Measurements from ENCODE around the gene CACTIN. TPM values are rescaled to one million over a fixed set of nuclear protein-coding genes. Genes with fewer than 3 reads are reported as not detected.

CACTIN gene
- total RNA-seq, 1 donor: 12.2 TPM

GRCh38 chr19:3605770-3606169 lies 20.8 kb downstream of the CACTIN start:
- Histone ChIP-seq H3K4me3 (ENCODE audit: low read length) (peak overlapping the region; percentile 26), H3K4me1 (ENCODE audit: insufficient read depth, low read length) (peaks cover 30% of the 10 kb centered on the region), H3K9me3 (ENCODE audit: low read depth, low read length) (no peaks in the 10 kb centered on the region), H3K27me3 (ENCODE audit: insufficient read depth, low read length) (peaks cover 12% of the 10 kb centered on the region)

- Histone ChIP-seq H3K4me3 (ENCODE audit: low read length) (no peak overlapping the region), H3K27me3 (ENCODE audit: insufficient read depth, low read length) (peaks cover 12% of the 10 kb centered on the region)
Observed at GRCh38 chr19:3605361-3605760, 21.2 kb downstream of the CACTIN start.

GRCh38 chr19:3604987-3605343 lies 21.6 kb downstream of the CACTIN start:
- H3K4me1 ChIP-seq (ENCODE audit: insufficient read depth, low read length): peaks cover 30% of the 10 kb centered on the region
- H3K9me3 ChIP-seq (ENCODE audit: low read depth, low read length): no peaks in the 10 kb centered on the region
- no peak overlapping the region for H3K4me3 ChIP-seq (ENCODE audit: low read length)
- peaks cover 12% of the 10 kb centered on the region for H3K27me3 ChIP-seq (ENCODE audit: insufficient read depth, low read length)

More at GRCh38 chr19:3605361-3605760, 21.2 kb downstream of the CACTIN start:
- Histone ChIP-seq H3K4me1 (ENCODE audit: insufficient read depth, low read length) (peaks cover 30% of the 10 kb centered on the region), H3K9me3 (ENCODE audit: low read depth, low read length) (no peaks in the 10 kb centered on the region)

GRCh38 chr19:3604227-3604986 lies 22.2 kb downstream of the CACTIN start:
- Histone ChIP-seq H3K4me3 (ENCODE audit: low read length) (no peak overlapping the region), H3K4me1 (ENCODE audit: insufficient read depth, low read length) (peaks cover 30% of the 10 kb centered on the region), H3K27me3 (ENCODE audit: insufficient read depth, low read length) (peaks cover 12% of the 10 kb centered on the region), H3K9me3 (ENCODE audit: low read depth, low read length) (no peaks in the 10 kb centered on the region)

GRCh38 chr19:3603121-3603811 lies 23.3 kb downstream of the CACTIN start:
- H3K4me3 ChIP-seq (ENCODE audit: low read length): no peak overlapping the region
- no peaks in the 10 kb centered on the region for H3K9me3 ChIP-seq (ENCODE audit: low read depth, low read length)
- peaks cover 12% of the 10 kb centered on the region for H3K27me3 ChIP-seq (ENCODE audit: insufficient read depth, low read length)
- peaks cover 30% of the 10 kb centered on the region for H3K4me1 ChIP-seq (ENCODE audit: insufficient read depth, low read length)

GRCh38 chr19:3601021-3601420 lies 25.6 kb downstream of the CACTIN start:
- no peaks in the 10 kb centered on the region for H3K9me3 ChIP-seq (ENCODE audit: low read depth, low read length)
- H3K4me1 ChIP-seq (ENCODE audit: insufficient read depth, low read length): peaks cover 15% of the 10 kb centered on the region
- peaks cover 9% of the 10 kb centered on the region for H3K27me3 ChIP-seq (ENCODE audit: insufficient read depth, low read length)
- H3K4me3 ChIP-seq (ENCODE audit: low read length): no peak overlapping the region

DNA sequence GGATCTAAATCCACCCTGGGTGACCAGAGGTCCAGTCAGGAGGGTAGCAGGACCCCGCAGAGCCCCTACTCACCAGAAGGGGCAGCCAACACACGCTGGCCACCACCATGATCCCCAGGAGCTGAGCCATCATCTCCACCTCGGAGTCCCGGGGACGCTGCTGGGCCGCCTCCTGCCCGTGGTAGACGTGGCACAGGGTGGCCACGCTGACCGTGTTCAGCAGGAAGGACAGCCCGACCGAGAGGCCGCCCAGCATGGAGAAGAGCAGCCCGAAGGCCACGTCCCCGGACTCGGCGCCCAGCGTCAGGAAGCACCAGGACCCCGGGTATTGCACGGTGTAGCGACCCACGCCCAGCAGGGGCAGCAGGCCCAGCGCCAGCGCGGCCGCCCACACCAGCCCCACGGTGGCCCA lies 26.8 kb downstream of the CACTIN start:
- H3K4me3 ChIP-seq (ENCODE audit: low read length): no peak overlapping the region
- H3K4me1 ChIP-seq (ENCODE audit: insufficient read depth, low read length): peaks cover 4% of the 10 kb centered on the region
- H3K9me3 ChIP-seq (ENCODE audit: low read depth, low read length): no peaks in the 10 kb centered on the region
- H3K27me3 ChIP-seq (ENCODE audit: insufficient read depth, low read length): no peaks in the 10 kb centered on the region

DNA sequence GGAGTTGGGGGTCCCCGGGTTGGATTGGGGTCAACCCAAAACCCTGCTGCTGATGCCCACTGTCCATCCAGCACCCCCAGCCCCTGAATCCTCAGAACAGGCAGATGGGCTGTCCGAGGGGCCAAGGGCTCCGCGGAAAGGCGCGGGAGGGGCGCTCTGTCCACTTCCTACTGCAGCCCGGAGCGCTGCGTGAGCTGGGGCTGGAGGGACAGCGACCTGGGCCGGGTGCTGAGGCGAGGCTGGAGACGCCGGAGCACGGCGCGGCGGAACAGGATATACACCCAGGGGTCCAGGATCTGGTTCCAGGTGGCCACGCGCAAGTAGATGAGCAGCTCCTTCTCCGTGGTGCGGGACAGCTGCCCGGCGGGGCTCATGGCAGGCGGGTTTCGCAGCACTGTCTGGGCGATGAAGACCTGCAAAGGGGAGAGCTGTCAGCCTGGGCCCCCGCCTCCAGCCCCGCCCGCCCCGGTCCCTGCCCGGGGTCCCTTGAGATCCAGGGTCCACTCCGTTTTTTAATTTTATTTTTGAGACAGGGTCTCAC lies 31.0 kb downstream of the CACTIN start:
- no peaks in the 10 kb centered on the region for H3K27me3 ChIP-seq (ENCODE audit: insufficient read depth, low read length)
- no peaks in the 10 kb centered on the region for H3K9me3 ChIP-seq (ENCODE audit: low read depth, low read length)
- H3K4me1 ChIP-seq (ENCODE audit: insufficient read depth, low read length): no peaks in the 10 kb centered on the region
- no peak overlapping the region for H3K4me3 ChIP-seq (ENCODE audit: low read length)

- Histone ChIP-seq H3K4me3 (ENCODE audit: low read length) (no peak overlapping the region), H3K27me3 (ENCODE audit: insufficient read depth, low read length) (no peaks in the 10 kb centered on the region)
Observed at GRCh38 chr19:3593156-3593555, 33.4 kb downstream of the CACTIN start.

DNA sequence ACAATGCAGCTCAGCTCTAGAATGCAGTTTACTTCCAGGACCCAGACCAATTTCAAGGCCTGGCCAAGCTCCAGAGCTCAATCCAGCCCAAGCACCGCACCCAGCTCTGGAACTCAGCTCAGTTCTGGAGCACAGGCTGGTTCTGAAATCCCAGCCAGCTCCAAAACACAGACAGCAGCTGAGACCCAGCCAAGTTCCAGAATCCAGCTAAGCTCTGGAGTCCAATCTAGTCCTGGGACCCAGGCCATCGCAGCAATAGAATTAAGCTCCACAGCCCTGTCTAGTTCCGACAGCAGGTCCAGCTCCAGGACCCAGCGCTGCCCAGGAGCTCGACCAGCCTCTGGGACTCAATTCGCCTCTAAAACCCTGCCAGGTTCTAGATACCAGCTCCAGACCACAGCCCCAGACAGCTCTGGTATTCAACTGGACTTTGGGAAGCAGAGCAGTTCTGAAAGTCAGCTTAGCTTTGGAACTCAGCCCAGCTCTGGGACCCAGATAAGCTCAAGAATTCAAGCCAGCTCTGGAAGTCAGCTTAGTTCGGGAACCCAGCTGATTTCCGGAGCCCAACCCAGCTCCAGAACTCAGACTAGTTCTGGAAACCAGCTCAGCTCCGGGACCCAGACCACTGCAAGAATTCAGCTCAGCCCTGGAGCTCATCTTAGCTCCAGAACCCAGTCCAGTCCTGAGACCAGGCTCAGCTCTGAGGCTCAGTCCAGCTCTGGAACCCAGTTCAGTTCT lies 34.5 kb downstream of the CACTIN start:
- Histone ChIP-seq H3K4me1 (ENCODE audit: insufficient read depth, low read length) (no peaks in the 10 kb centered on the region), H3K9me3 (ENCODE audit: low read depth, low read length) (no peaks in the 10 kb centered on the region), H3K27me3 (ENCODE audit: insufficient read depth, low read length) (no peaks in the 10 kb centered on the region), H3K4me3 (ENCODE audit: low read length) (no peak overlapping the region)

More at GRCh38 chr19:3593156-3593555, 33.4 kb downstream of the CACTIN start:
- no peaks in the 10 kb centered on the region for H3K9me3 ChIP-seq (ENCODE audit: low read depth, low read length)
- H3K4me1 ChIP-seq (ENCODE audit: insufficient read depth, low read length): no peaks in the 10 kb centered on the region

GRCh38 chr19:3590991-3591659 lies 35.5 kb downstream of the CACTIN start:
- Histone ChIP-seq H3K4me3 (ENCODE audit: low read length) (no peak overlapping the region), H3K4me1 (ENCODE audit: insufficient read depth, low read length) (peaks cover 1% of the 10 kb centered on the region), H3K9me3 (ENCODE audit: low read depth, low read length) (no peaks in the 10 kb centered on the region), H3K27me3 (ENCODE audit: insufficient read depth, low read length) (no peaks in the 10 kb centered on the region)

- no peak overlapping the region for H3K4me3 ChIP-seq (ENCODE audit: low read length)
- H3K9me3 ChIP-seq (ENCODE audit: low read depth, low read length): no peaks in the 10 kb centered on the region
- peaks cover 3% of the 10 kb centered on the region for H3K27me3 ChIP-seq (ENCODE audit: insufficient read depth, low read length)
- H3K4me1 ChIP-seq (ENCODE audit: insufficient read depth, low read length): peaks cover 6% of the 10 kb centered on the region
Observed at GRCh38 chr19:3589949-3590348, 36.6 kb downstream of the CACTIN start.

- Histone ChIP-seq H3K27me3 (ENCODE audit: insufficient read depth, low read length) (peaks cover 3% of the 10 kb centered on the region), H3K4me3 (ENCODE audit: low read length) (no peak overlapping the region), H3K9me3 (ENCODE audit: low read depth, low read length) (no peaks in the 10 kb centered on the region), H3K4me1 (ENCODE audit: insufficient read depth, low read length) (peaks cover 6% of the 10 kb centered on the region)
Observed at GRCh38 chr19:3589439-3589838, 37.2 kb downstream of the CACTIN start.

GRCh38 chr19:3586707-3587346 lies 39.8 kb downstream of the CACTIN start:
- Histone ChIP-seq H3K9me3 (ENCODE audit: low read depth, low read length) (no peaks in the 10 kb centered on the region), H3K4me1 (ENCODE audit: insufficient read depth, low read length) (peaks cover 6% of the 10 kb centered on the region), H3K27me3 (ENCODE audit: insufficient read depth, low read length) (peaks cover 3% of the 10 kb centered on the region), H3K4me3 (ENCODE audit: low read length) (no peak overlapping the region)
